ACC112 (cell line): ENCODE results near the gene MYO16.

Experiments used
- H2AFZ ChIP-seq: fragments of 200-600 bp; sonication (generic); one replicate; pipeline ENCODE4 v1.6.0; 2017; ENCODE audit warnings: antibody characterized with exemption, low read length; ENCODE audit not compliant: unreplicated experiment
- H3K27ac ChIP-seq: fragments of 200-600 bp; sonication (generic); 2 replicates; pipeline ENCODE4 v1.5.1; 2014; ENCODE audit warnings: low read depth, mild to moderate bottlenecking, antibody characterized with exemption, low read length, moderate library complexity
- H3K27me3 ChIP-seq: fragments of 200-600 bp; sonication (generic); 2 replicates; pipeline ENCODE4 v1.6.1; 2014; ENCODE audit warnings: mild to moderate bottlenecking, antibody characterized with exemption, low read length, moderate library complexity, mixed read lengths; ENCODE audit not compliant: insufficient read depth
- H3K36me3 ChIP-seq: fragments of 200-600 bp; sonication (generic); 2 replicates; pipeline ENCODE4 v1.6.1; 2016; ENCODE audit warnings: mild to moderate bottlenecking, antibody characterized with exemption, low read length, moderate library complexity, mixed read lengths; ENCODE audit not compliant: insufficient read depth
- H3K4me1 ChIP-seq: fragments of 200-600 bp; sonication (generic); one replicate; pipeline ENCODE4 v1.6.1; 2016; ENCODE audit warnings: low read length, mixed read lengths; ENCODE audit not compliant: insufficient read depth, unreplicated experiment, control insufficient read depth
- H3K4me3 ChIP-seq: fragments of 200-600 bp; sonication (generic); 2 replicates; pipeline ENCODE4 v1.5.1; 2014; ENCODE audit warnings: mild to moderate bottlenecking, low read depth, low read length
- H3K79me2 ChIP-seq: fragments of 200-600 bp; sonication (generic); one replicate; pipeline ENCODE4 v1.6.0; 2016; ENCODE audit warnings: low read length; ENCODE audit not compliant: control insufficient read depth, unreplicated experiment, insufficient read depth

The MYO16 gene

DNA sequence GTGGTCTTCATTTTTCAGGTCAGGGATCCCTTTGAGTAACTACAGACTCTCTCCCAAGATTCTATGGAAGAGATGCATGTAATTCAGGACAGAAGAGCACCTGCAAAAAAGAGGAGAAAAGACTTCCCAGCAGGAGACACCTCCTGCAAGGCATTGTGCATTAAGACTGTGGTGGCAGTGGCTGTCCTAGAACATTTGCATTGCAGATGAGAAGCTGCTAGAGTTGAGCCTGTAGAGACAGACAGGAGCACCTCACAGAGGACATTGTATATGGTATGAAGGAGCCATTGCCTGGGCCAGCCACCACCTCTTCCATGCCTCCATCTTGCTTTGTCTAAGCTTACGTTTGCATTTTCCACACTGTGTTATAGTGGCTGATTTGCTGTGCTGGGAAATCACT is 11.2 kb upstream of the MYO16 start:
- H3K27ac ChIP-seq, result no peak overlapping the region
- peaks cover 14% of the 10 kb centered on the region; the same call in 1 of the 2 replicates for H3K27me3 ChIP-seq
- H3K4me3 ChIP-seq, result no peak overlapping the region
- no peaks in the 10 kb centered on the region for H3K36me3 ChIP-seq
- no peak overlapping the region for H2AFZ ChIP-seq
- H3K4me1 ChIP-seq, result no peaks in the 10 kb centered on the region
- H3K79me2 ChIP-seq, result no peaks in the 10 kb centered on the region

GRCh38 chr13:108621462-108621861 is 7.9 kb upstream of the MYO16 start:
- Histone ChIP-seq H3K4me1 (no peaks in the 10 kb centered on the region), H3K36me3 (no peaks in the 10 kb centered on the region), H3K27ac (no peak overlapping the region), H3K79me2 (no peaks in the 10 kb centered on the region), H2AFZ (no peak overlapping the region), H3K27me3 (peaks cover 2% of the 10 kb centered on the region; the same call in 1 of the 2 replicates), H3K4me3 (no peak overlapping the region)

DNA sequence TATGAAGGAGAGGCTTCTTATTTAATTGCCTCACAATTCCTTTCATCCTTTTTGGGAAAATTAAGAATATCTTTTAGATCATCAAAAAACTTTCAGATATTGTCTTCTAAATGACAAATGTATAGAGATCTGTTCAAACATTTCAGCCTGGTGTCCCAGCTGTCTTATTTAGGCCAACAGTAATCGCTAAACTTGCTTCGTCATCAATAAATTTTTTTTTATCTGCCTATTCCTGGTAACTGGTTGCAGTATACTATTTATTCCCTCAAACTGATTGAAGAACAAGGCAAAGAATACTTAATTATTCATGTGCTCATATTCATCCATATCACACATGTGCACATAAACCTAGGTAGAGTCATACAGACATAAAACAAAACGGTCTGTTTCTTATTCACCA is 5.3 kb upstream of the MYO16 start:
- Histone ChIP-seq H3K4me3 (no peak overlapping the region), H3K27ac (no peak overlapping the region), H3K4me1 (no peaks in the 10 kb centered on the region), H3K79me2 (no peaks in the 10 kb centered on the region), H2AFZ (no peak overlapping the region), H3K36me3 (no peaks in the 10 kb centered on the region), H3K27me3 (peaks cover 9% of the 10 kb centered on the region; the same call in 1 of the 2 replicates)

GRCh38 chr13:108624979-108625378 is 4.4 kb upstream of the MYO16 start:
- no peaks in the 10 kb centered on the region for H3K36me3 ChIP-seq
- peaks cover 11% of the 10 kb centered on the region; the same call in 1 of the 2 replicates for H3K27me3 ChIP-seq
- H3K4me1 ChIP-seq, result no peaks in the 10 kb centered on the region
- H3K79me2 ChIP-seq, result no peaks in the 10 kb centered on the region
- H3K27ac ChIP-seq, result no peak overlapping the region
- no peak overlapping the region for H2AFZ ChIP-seq
- H3K4me3 ChIP-seq, result no peak overlapping the region

GRCh38 chr13:108629988-108630387 is 577 bp downstream of the MYO16 start:
- Histone ChIP-seq H3K4me1 (no peaks in the 10 kb centered on the region), H3K36me3 (no peaks in the 10 kb centered on the region), H3K79me2 (no peaks in the 10 kb centered on the region), H2AFZ (no peak overlapping the region), H3K27me3 (peaks cover 11% of the 10 kb centered on the region; the same call in 1 of the 2 replicates), H3K27ac (no peak overlapping the region), H3K4me3 (no peak overlapping the region)

DNA sequence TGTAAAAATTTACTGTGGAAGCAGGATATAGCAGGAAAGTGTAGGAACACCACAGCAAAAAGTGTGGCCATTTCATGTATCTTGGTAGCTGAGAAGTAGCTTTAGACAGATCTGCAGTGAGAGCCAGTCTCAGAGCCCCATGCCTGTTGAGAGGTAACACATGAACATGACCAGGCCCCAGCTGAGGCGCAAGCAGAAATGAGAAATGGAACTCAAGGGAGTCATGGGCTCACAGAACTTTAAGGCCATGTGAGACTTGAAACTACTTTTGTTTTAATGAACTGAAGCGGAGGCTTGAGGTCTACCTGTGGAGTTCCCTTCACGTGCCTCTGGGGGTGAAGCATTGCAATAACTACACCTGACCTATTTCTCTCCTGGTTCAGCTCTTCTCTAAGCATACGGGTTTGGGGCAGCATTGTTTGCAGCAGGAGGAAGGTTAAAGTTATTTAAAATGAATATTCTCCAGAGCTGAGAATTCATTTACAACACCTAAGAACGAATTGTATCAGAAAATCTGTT is 3.3 kb downstream of the MYO16 start:
- no peaks in the 10 kb centered on the region for H3K4me1 ChIP-seq
- H3K4me3 ChIP-seq, result no peak overlapping the region
- H3K27me3 ChIP-seq, result peaks cover 9% of the 10 kb centered on the region; the same call in 1 of the 2 replicates
- no peak overlapping the region for H2AFZ ChIP-seq
- no peak overlapping the region for H3K27ac ChIP-seq
- no peaks in the 10 kb centered on the region for H3K79me2 ChIP-seq
- H3K36me3 ChIP-seq, result no peaks in the 10 kb centered on the region

DNA sequence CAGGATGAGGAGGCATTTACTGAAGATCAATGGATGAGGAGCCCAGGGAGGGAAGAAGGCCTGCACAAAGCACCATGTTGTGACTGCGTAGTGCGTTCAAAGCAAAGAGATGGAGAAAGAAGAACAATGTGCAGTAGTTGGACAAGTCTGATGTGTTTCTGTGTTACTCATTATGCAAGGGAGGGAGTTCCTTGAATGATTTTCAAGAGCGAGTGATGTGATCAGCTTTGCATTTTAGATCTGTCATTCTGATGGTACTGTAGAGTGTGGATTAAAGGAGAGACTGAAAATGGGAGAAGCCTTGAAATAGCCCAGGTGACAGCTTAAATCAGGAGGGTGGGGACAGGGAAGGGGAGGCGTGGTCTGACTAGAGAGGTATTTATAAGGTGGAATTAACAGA is 9.5 kb downstream of the MYO16 start:
- H2AFZ ChIP-seq, result no peak overlapping the region
- no peaks in the 10 kb centered on the region for H3K27me3 ChIP-seq
- H3K4me1 ChIP-seq, result no peaks in the 10 kb centered on the region
- no peaks in the 10 kb centered on the region for H3K79me2 ChIP-seq
- no peaks in the 10 kb centered on the region for H3K36me3 ChIP-seq
- H3K27ac ChIP-seq, result no peak overlapping the region
- no peak overlapping the region for H3K4me3 ChIP-seq

DNA sequence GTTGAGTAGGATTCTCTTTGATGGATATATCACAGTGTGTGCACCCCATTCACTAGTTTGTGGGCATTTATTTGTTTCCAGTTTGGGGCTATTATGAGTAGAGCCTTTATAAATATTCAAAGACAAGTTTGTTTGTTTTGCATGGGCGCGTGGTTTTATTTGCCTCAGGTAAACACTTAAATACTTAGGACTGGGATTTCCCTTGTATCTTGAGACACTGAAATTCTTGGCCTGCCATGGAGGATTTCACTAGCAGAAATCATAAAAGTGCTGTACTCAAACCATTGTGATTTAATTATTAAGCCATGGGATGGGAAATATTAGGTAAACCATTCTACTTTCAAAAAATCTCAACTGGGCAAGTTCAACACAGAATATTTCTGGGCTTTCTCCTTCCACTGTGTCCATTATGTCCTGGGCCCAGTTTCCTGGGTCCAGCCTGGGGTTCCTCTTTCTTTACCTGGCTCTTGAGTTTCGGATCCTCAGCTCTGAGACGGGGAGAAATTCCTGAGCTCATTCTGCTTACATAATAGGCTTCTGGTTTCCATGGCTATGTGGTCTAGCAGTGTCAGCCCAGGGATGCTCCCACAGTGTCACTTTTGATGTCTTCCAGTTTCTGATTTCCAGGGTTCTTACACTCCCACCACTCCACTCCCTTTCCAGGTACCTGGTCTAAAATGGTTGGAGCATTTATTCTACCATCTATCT is 14.4 kb downstream of the MYO16 start:
- Histone ChIP-seq H3K27me3 (no peaks in the 10 kb centered on the region), H3K4me1 (no peaks in the 10 kb centered on the region), H3K79me2 (no peaks in the 10 kb centered on the region), H3K27ac (no peak overlapping the region), H2AFZ (no peak overlapping the region), H3K4me3 (no peak overlapping the region), H3K36me3 (no peaks in the 10 kb centered on the region)

- no peaks in the 10 kb centered on the region for H3K36me3 ChIP-seq
- H2AFZ ChIP-seq, result no peak overlapping the region
- no peaks in the 10 kb centered on the region for H3K27me3 ChIP-seq
- no peaks in the 10 kb centered on the region for H3K79me2 ChIP-seq
- H3K4me1 ChIP-seq, result no peaks in the 10 kb centered on the region
- H3K4me3 ChIP-seq, result no peak overlapping the region
- H3K27ac ChIP-seq, result no peak overlapping the region
These were observed 16.0 kb downstream of the MYO16 start for GRCh38 chr13:108645376-108645775.

GRCh38 chr13:108650271-108650670 is 20.9 kb downstream of the MYO16 start:
- no peaks in the 10 kb centered on the region for H3K79me2 ChIP-seq
- H3K27ac ChIP-seq, result no peak overlapping the region
- no peak overlapping the region for H3K4me3 ChIP-seq
- H3K4me1 ChIP-seq, result no peaks in the 10 kb centered on the region
- no peak overlapping the region for H2AFZ ChIP-seq
- H3K27me3 ChIP-seq, result no peaks in the 10 kb centered on the region
- H3K36me3 ChIP-seq, result no peaks in the 10 kb centered on the region

GRCh38 chr13:108656742-108657141 is 27.3 kb downstream of the MYO16 start:
- H3K36me3 ChIP-seq, result no peaks in the 10 kb centered on the region
- no peaks in the 10 kb centered on the region for H3K79me2 ChIP-seq
- H3K4me3 ChIP-seq, result no peak overlapping the region
- H2AFZ ChIP-seq, result no peak overlapping the region
- no peaks in the 10 kb centered on the region for H3K4me1 ChIP-seq
- no peak overlapping the region for H3K27ac ChIP-seq
- H3K27me3 ChIP-seq, result no peaks in the 10 kb centered on the region
